ENCODE data around the gene JAZF1.

JAZF1 gene

DNA sequence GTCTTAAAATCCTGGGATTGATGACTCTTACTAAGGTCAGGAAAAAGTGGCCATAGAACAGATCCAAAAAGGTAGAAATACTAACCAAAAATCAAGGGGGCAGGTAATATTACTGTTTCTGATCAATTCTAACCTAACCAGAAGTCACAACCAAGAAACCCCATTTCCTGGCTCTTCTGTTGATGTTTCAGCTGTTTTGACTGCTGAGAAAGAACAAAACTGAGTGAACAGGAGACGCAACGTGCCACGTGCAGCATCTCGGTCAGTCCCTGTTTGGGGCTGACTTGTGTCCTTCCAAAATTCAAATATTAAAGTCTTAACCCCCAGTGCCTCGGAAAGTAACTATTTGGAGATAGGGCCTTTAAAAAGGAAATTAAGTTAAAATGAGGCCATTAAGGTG is 56.8 kb downstream of the JAZF1 start:
- TF ChIP-seq CTCF (IDR thresholded peaks at IDR 0.05; ENCODE audit: extremely low read depth, insufficient read depth, missing control alignments), result no peak
- in situ Hi-C loops (cut with MboI; ENCODE audit: low pct_unique_long_range_greater_than_20kb, low sequenced_read_pairs, unreplicated experiment), result no loop called here
- peak; percentile 16 for DNase-seq (ENCODE audit: low spot score)

GRCh38 chr7:28121496-28121895 is 59.1 kb downstream of the JAZF1 start:
- no peak for TF ChIP-seq CTCF (IDR thresholded peaks at IDR 0.05; ENCODE audit: extremely low read depth, insufficient read depth, missing control alignments)
- no peak for DNase-seq (ENCODE audit: low spot score)
- in situ Hi-C loops (cut with MboI; ENCODE audit: low pct_unique_long_range_greater_than_20kb, low sequenced_read_pairs, unreplicated experiment), result no loop called here

GRCh38 chr7:28116041-28116440 is 64.6 kb downstream of the JAZF1 start:
- TF ChIP-seq CTCF (IDR thresholded peaks at IDR 0.05; ENCODE audit: extremely low read depth, insufficient read depth, missing control alignments), result no peak
- no peak for DNase-seq (ENCODE audit: low spot score)
- in situ Hi-C loops (cut with MboI; ENCODE audit: low pct_unique_long_range_greater_than_20kb, low sequenced_read_pairs, unreplicated experiment), result no loop called here

DNA sequence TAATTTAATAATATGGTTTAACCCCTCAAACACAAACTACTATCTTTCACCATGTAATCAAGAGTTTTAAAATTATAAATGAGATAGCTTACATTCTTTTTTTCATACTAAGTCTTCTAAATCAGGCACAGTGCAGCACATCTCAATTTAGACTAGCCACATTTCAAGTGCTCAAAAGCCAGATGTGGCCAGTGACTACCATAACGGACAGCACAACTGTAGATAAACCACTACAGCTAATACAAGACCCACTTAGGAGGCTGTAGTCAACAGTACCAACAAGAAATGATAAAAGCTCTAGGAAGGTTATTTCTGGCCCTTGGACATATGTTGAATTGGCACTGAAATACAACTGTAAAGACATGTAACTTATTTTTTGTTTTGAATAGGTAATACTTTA is 65.3 kb downstream of the JAZF1 start:
- in situ Hi-C loops (cut with MboI; ENCODE audit: low pct_unique_long_range_greater_than_20kb, low sequenced_read_pairs, unreplicated experiment), result no loop called here
- DNase-seq (ENCODE audit: low spot score), result no peak
- TF ChIP-seq CTCF (IDR thresholded peaks at IDR 0.05; ENCODE audit: extremely low read depth, insufficient read depth, missing control alignments), result no peak

DNA sequence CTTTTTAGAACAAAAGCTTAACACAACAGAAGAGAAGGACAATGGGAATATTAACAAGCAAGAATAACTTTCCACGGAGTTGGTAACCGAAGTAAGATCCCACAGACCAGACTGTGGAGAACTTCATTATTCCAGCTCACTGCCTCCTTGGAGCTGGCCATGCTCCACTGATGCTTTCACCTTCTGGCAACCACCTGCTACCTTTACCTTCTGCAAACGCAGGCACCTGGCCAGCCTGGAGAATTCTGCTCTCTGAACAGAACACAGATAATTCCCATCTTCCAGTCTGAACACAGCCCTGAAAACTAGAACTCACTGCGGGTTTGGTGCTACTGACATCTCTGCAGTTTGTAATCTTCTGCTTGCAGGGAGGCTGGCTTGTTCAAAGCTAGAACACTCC is 66.5 kb downstream of the JAZF1 start:
- TF ChIP-seq CTCF (IDR thresholded peaks at IDR 0.05; ENCODE audit: extremely low read depth, insufficient read depth, missing control alignments), result no peak
- no peak for DNase-seq (ENCODE audit: low spot score)
- in situ Hi-C loops (cut with MboI; ENCODE audit: low pct_unique_long_range_greater_than_20kb, low sequenced_read_pairs, unreplicated experiment), result no loop called here

- DNase-seq (ENCODE audit: low spot score), result no peak
- TF ChIP-seq CTCF (IDR thresholded peaks at IDR 0.05; ENCODE audit: extremely low read depth, insufficient read depth, missing control alignments), result no peak
- in situ Hi-C loops (cut with MboI; ENCODE audit: low pct_unique_long_range_greater_than_20kb, low sequenced_read_pairs, unreplicated experiment), result no loop called here
Measured at GRCh38 chr7:28112883-28113540, 67.6 kb downstream of the JAZF1 start.
